Nephron progenitor cell (in vitro differentiated cells): Measurements from ENCODE around the gene THSD1.
"Not testable (repeated sequence)": the region's sequence is repeated elsewhere in the genome, so short reads cannot be mapped to it uniquely, and the experiment has no call there.

Source experiments
- DNase-seq: peaks from one replicate; pipeline ENCODE4 v3.0.0; 2021
- H3K27ac Mint-ChIP-seq: 2 replicates; pipeline ENCODE4 v1.8.0; 2021; ENCODE audit warnings: mild to moderate bottlenecking, moderate library complexity, mixed read lengths
- H3K27me3 Mint-ChIP-seq: 2 replicates; pipeline ENCODE4 v1.8.0; 2021; ENCODE audit warnings: mild to moderate bottlenecking, low read depth, mixed read lengths; ENCODE audit not compliant: poor library complexity
- H3K36me3 Mint-ChIP-seq: 2 replicates; pipeline ENCODE4 v1.8.0; 2021; ENCODE audit warnings: low read depth, mixed read lengths
- H3K4me1 Mint-ChIP-seq: 2 replicates; pipeline ENCODE4 v1.8.0; 2021; ENCODE audit warnings: mixed read lengths
- H3K4me3 Mint-ChIP-seq: 2 replicates; pipeline ENCODE4 v1.8.0; 2021; ENCODE audit warnings: mild to moderate bottlenecking, moderate library complexity, mixed read lengths
- H3K9me3 Mint-ChIP-seq: 2 replicates; pipeline ENCODE4 v1.8.0; 2021; ENCODE audit warnings: mild to moderate bottlenecking, moderate library complexity, mixed read lengths
- TF ChIP-seq, protein P1 (sequence below): fragments of 200-600 bp; sonication (generic); IDR thresholded peaks from 2 replicates; pipeline ENCODE4 v1.5.0; 2021; ENCODE audit warnings: antibody characterized with exemption

The THSD1 gene

GRCh38 chr13:52374389-52374788 lies 31.6 kb downstream of the THSD1 start:
- H3K36me3 Mint-ChIP-seq: no peaks in the 10 kb centered on the region
- TF ChIP-seq, protein P1, sequence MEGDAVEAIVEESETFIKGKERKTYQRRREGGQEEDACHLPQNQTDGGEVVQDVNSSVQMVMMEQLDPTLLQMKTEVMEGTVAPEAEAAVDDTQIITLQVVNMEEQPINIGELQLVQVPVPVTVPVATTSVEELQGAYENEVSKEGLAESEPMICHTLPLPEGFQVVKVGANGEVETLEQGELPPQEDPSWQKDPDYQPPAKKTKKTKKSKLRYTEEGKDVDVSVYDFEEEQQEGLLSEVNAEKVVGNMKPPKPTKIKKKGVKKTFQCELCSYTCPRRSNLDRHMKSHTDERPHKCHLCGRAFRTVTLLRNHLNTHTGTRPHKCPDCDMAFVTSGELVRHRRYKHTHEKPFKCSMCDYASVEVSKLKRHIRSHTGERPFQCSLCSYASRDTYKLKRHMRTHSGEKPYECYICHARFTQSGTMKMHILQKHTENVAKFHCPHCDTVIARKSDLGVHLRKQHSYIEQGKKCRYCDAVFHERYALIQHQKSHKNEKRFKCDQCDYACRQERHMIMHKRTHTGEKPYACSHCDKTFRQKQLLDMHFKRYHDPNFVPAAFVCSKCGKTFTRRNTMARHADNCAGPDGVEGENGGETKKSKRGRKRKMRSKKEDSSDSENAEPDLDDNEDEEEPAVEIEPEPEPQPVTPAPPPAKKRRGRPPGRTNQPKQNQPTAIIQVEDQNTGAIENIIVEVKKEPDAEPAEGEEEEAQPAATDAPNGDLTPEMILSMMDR: no peak
- H3K9me3 Mint-ChIP-seq: no peaks in the 10 kb centered on the region
- no peak for DNase-seq
- H3K27ac Mint-ChIP-seq: no peak overlapping the region
- H3K4me3 Mint-ChIP-seq: no peak overlapping the region
- peaks cover 10% of the 10 kb centered on the region for H3K4me1 Mint-ChIP-seq
- no peaks in the 10 kb centered on the region for H3K27me3 Mint-ChIP-seq

DNA sequence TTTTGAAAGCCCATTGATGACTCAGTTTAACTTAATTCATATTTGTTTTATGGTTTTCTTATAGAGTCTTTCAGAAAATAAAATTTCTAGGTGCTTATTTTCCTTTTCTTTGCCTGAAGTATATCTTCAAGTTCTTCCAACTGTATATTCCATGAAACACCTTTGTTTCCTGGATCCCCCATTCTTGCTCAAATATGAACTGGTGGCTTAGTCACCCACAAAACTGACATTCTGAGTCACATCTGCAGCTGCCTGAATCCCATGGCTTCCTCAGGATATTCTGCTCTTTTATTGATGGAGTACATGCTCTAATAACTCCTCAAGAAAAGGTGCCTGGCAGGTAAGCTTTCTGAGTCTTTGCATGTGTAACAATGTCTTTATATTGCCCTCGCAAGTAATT lies 32.7 kb downstream of the THSD1 start:
- not testable (repeated sequence) for DNase-seq, H3K27ac Mint-ChIP-seq

DNA sequence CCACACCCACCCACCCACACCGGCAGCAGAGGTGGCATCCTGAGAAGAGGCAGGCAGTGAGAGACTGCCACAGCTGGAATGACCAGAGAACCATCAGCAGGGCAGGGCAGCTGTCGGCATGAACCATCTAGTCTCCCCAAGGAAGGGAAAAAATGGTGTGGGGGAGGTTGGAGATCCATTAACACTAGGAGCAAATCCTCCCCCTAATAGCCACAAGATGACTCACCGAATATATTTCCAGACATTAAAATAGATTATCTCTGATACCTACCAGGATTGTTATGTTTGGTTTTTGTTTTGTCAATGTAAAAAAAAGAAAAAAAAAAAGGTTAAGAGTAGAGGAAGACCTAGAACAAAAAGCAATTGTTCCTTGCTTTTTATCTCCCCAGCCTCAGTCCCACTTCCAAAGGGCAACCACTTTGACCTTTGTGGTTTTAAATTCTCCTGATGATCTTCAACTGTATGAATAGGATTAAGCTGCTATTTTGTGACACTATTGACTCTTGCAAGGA lies 34.2 kb downstream of the THSD1 start:
- Mint-ChIP-seq H3K36me3 (no peaks in the 10 kb centered on the region), H3K9me3 (no peaks in the 10 kb centered on the region), H3K4me3 (no peak overlapping the region), H3K27ac (peak overlapping the region; percentile 82), H3K4me1 (peaks cover 10% of the 10 kb centered on the region), H3K27me3 (no peaks in the 10 kb centered on the region)
- TF ChIP-seq, protein P1: no peak
- no peak for DNase-seq

More for the DNA sequence above, 32.7 kb downstream of the THSD1 start:
- H3K4me1 Mint-ChIP-seq, H3K36me3 Mint-ChIP-seq, H3K4me3 Mint-ChIP-seq, H3K9me3 Mint-ChIP-seq, H3K27me3 Mint-ChIP-seq: not testable (repeated sequence)

- no peaks in the 10 kb centered on the region for H3K36me3 Mint-ChIP-seq
- DNase-seq: no peak
- TF ChIP-seq, protein P1: no peak
- peaks cover 4% of the 10 kb centered on the region for H3K27me3 Mint-ChIP-seq
- no peaks in the 10 kb centered on the region for H3K9me3 Mint-ChIP-seq
- no peaks in the 10 kb centered on the region for H3K4me1 Mint-ChIP-seq
- H3K27ac Mint-ChIP-seq: no peak overlapping the region
- no peak overlapping the region for H3K4me3 Mint-ChIP-seq
Observed at GRCh38 chr13:52366291-52366690, 39.7 kb downstream of the THSD1 start.

- not testable (repeated sequence) for H3K4me3 Mint-ChIP-seq, H3K27me3 Mint-ChIP-seq, H3K9me3 Mint-ChIP-seq, DNase-seq, H3K36me3 Mint-ChIP-seq, H3K4me1 Mint-ChIP-seq, H3K27ac Mint-ChIP-seq
Observed at GRCh38 chr13:52362169-52362887, 43.6 kb downstream of the THSD1 start.

- no peaks in the 10 kb centered on the region for H3K4me1 Mint-ChIP-seq
- no peaks in the 10 kb centered on the region for H3K36me3 Mint-ChIP-seq
- H3K27me3 Mint-ChIP-seq: peaks cover 4% of the 10 kb centered on the region
- TF ChIP-seq, protein P1: no peak
- H3K27ac Mint-ChIP-seq: no peak overlapping the region
- DNase-seq: no peak
- no peak overlapping the region for H3K4me3 Mint-ChIP-seq
- peaks cover 3% of the 10 kb centered on the region for H3K9me3 Mint-ChIP-seq
Observed at GRCh38 chr13:52361225-52361624, 44.7 kb downstream of the THSD1 start.

GRCh38 chr13:52359534-52359933 lies 46.4 kb downstream of the THSD1 start:
- H3K4me1 Mint-ChIP-seq: no peaks in the 10 kb centered on the region
- peaks cover 3% of the 10 kb centered on the region for H3K9me3 Mint-ChIP-seq
- H3K4me3 Mint-ChIP-seq: no peak overlapping the region
- no peak overlapping the region for H3K27ac Mint-ChIP-seq
- no peak for DNase-seq
- TF ChIP-seq, protein P1: no peak
- no peaks in the 10 kb centered on the region for H3K36me3 Mint-ChIP-seq
- H3K27me3 Mint-ChIP-seq: peaks cover 2% of the 10 kb centered on the region
